ENCODE measurements around the gene UNK.

The UNK gene

GRCh38 chr17:75758131-75758905 is 26.3 kb upstream of the UNK start:
- TF ChIP-seq SIN3A (IDR thresholded peaks at IDR 0.05; ENCODE audit: borderline replicate concordance, insufficient read depth, low read length) (no peak), TAF1 (IDR thresholded peaks at IDR 0.05; ENCODE audit: borderline replicate concordance, insufficient read depth, low read length) (no peak), REST (IDR thresholded peaks at IDR 0.05; ENCODE audit: insufficient read depth in 1 of 2, low read depth in 2 of 2, low read length in 2 of 2) (no peak)

- TF ChIP-seq REST (IDR thresholded peaks at IDR 0.05; ENCODE audit: insufficient read depth in 1 of 2, low read depth in 2 of 2, low read length in 2 of 2) (no peak), SIN3A (IDR thresholded peaks at IDR 0.05; ENCODE audit: borderline replicate concordance, insufficient read depth, low read length) (no peak), FOXP2 (optimal IDR thresholded peaks at IDR 0.05; ENCODE audit: borderline replicate concordance, extremely low read depth, extremely low read length, insufficient read depth) (no peak), POLR2AphosphoS5 (IDR thresholded peaks at IDR 0.05; ENCODE audit: low read depth, low read length) (no peak), TAF1 (IDR thresholded peaks at IDR 0.05; ENCODE audit: borderline replicate concordance, insufficient read depth, low read length) (no peak)
These were observed 25.1 kb upstream of the UNK start for GRCh38 chr17:75759457-75759856.

GRCh38 chr17:75762513-75763268 is 21.9 kb upstream of the UNK start:
- no peak for TF ChIP-seq FOXP2 (optimal IDR thresholded peaks at IDR 0.05; ENCODE audit: borderline replicate concordance, extremely low read depth, extremely low read length, insufficient read depth)
- TF ChIP-seq POLR2AphosphoS5 (IDR thresholded peaks at IDR 0.05; ENCODE audit: low read depth, low read length), result no peak
- TF ChIP-seq REST (IDR thresholded peaks at IDR 0.05; ENCODE audit: insufficient read depth in 1 of 2, low read depth in 2 of 2, low read length in 2 of 2), result no peak
- TF ChIP-seq SIN3A (IDR thresholded peaks at IDR 0.05; ENCODE audit: borderline replicate concordance, insufficient read depth, low read length), result no peak
- TF ChIP-seq TAF1 (IDR thresholded peaks at IDR 0.05; ENCODE audit: borderline replicate concordance, insufficient read depth, low read length), result no peak

- no peak for TF ChIP-seq REST (IDR thresholded peaks at IDR 0.05; ENCODE audit: insufficient read depth in 1 of 2, low read depth in 2 of 2, low read length in 2 of 2)
- no peak for TF ChIP-seq TAF1 (IDR thresholded peaks at IDR 0.05; ENCODE audit: borderline replicate concordance, insufficient read depth, low read length)
- no peak for TF ChIP-seq SIN3A (IDR thresholded peaks at IDR 0.05; ENCODE audit: borderline replicate concordance, insufficient read depth, low read length)
- TF ChIP-seq FOXP2 (optimal IDR thresholded peaks at IDR 0.05; ENCODE audit: borderline replicate concordance, extremely low read depth, extremely low read length, insufficient read depth), result no peak
- TF ChIP-seq POLR2AphosphoS5 (IDR thresholded peaks at IDR 0.05; ENCODE audit: low read depth, low read length), result no peak
These were observed 21.4 kb upstream of the UNK start for GRCh38 chr17:75763269-75763607.
